Adrenal gland (tissue), 12 donors: ENCODE measurements around the gene IL20RA. TPM values are rescaled to one million over a fixed set of nuclear protein-coding genes. Genes with fewer than 3 reads are reported as not detected.

Experiments used
- DNase-seq, 7 donors: peaks; one replicate each; pipeline ENCODE4 v3.0.0-alpha.2; 2019 to 2020
- H3K27ac ChIP-seq, 5 donors: fragments of 200-600 bp; sonication (generic) in 4 of 5; 1 replicate in 3 of 5; 2 replicates in 2 of 5; pipeline versions ENCODE4 v1.5.1 to v1.8.0; 2016 to 2020; ENCODE audit warnings: mild to moderate bottlenecking in 1 of 5
- H3K27me3 ChIP-seq: fragments of 200-600 bp; 2 replicates; pipeline ENCODE4 v1.8.0; 2021
- H3K36me3 ChIP-seq, 2 donors: fragments of 200-600 bp; replicated peaks in 1 of 2; 1 replicate in 1 of 2; 2 replicates in 1 of 2; pipeline versions ENCODE4 v1.5.1 to v1.8.0; 2018 to 2022
- H3K4me1 ChIP-seq, 2 donors: fragments of 200-600 bp; replicated peaks in 1 of 2; 1 replicate in 1 of 2; 2 replicates in 1 of 2; pipeline versions ENCODE4 v1.5.1 to v1.8.0; 2018 to 2021
- H3K4me3 ChIP-seq, 4 donors: fragments of 200-600 bp; sonication (generic) in 3 of 4; one replicate each; pipeline ENCODE4 v1.5.1; 2016 to 2018
- H3K9me3 ChIP-seq, 3 donors: fragments of 200-600 bp; sonication (generic) in 1 of 3; replicated peaks in 1 of 3; 1 replicate in 2 of 3; 2 replicates in 1 of 3; pipeline versions ENCODE4 v1.5.1 to v1.8.0; 2016 to 2021
- CTCF ChIP-seq, 6 experiments: fragments of 450-650 bp in 4 of 6; fragments of 200-600 bp in 2 of 6; sonication (generic) in 1 of 6; IDR thresholded peaks; 1 replicate in 5 of 6; 2 replicates in 1 of 6; pipeline versions ENCODE4 v1.5.1 to v1.8.0; 2016 to 2021; ENCODE audit warnings: antibody characterized with exemption in 6 of 6, mild to moderate bottlenecking in 2 of 6, moderate library complexity in 1 of 6
- POLR2A ChIP-seq, 2 donors: fragments of 450-650 bp; IDR thresholded peaks; one replicate each; pipeline ENCODE4 v1.6.1; 2017; ENCODE audit warnings: antibody characterized with exemption in 2 of 2, mild to moderate bottlenecking in 2 of 2, moderate library complexity in 1 of 2
- WGBS, 4 donors: extraction: QIAGEN DNeasy Blood & Tissue Kit in 2 of 4; methylation state at CpG; one replicate each; pipeline versions ENCODE4 v1.1.5 to v1.1.7; 2013 to 2017; 5-methylcytosine and 5-hydroxymethylcytosine counted together
- intact Hi-C, 2 donors: fragments of 100-400 bp; cut with DNase I; formaldehyde crosslinking; loops; one replicate each; pipeline versions ENCODE4 v1.14.1 to v1.15.0; 2022 to 2023
- polyA plus RNA-seq, 3 donors: library from polyadenylated mRNA; stranded (reverse); fragments of 200-250 nt in 2 of 3; fragments of 350-450 nt in 1 of 3; fragmentation: Illumina TruSeq in 1 of 3; extraction: RNeasy Lipid Tissue Mini Kit (QIAGEN cat#74804) in 1 of 3; gene quantifications; one replicate each; pipeline ENCODE4 v1.2.3, GENCODE V29; 2013 to 2014
- total RNA-seq, 9 donors: library from RNA; depleted of rRNA in 4 of 9; stranded (reverse); fragments of >200 nt in 4 of 9; fragments of 120-200 nt in 1 of 9; fragmentation: NEBNext Ultra II Directional in 1 of 9; extraction: Animal tissue kit (Norgen Biotek cat#: 25700) in 1 of 9; gene quantifications; one replicate each; pipeline versions ENCODE4 v1.1.0 to v1.2.4, GENCODE V29; 2013 to 2023
- donor health status: healthy with polysubstance abuse.
- donor health status: Bipolar disorder and iron deficiency.
- donor health status: DM: yes; HTN: yes; CAD: no.
- donor health status: DM: no; HTN: no; CAD: no.
- donor health status: DM: no; HTN: no; CAD: no.
- donor health status: DM: yes; HTN: yes; CAD: no.

IL20RA gene
- total and polyA plus RNA-seq, 12 donors = 6.6 to 23.5 (median 12.7) TPM

GRCh38 chr6:137033828-137034227 lies 10.9 kb downstream of the IL20RA start:
- H3K4me3 ChIP-seq = no peak overlapping the region
- no peaks in the 10 kb centered on the region for H3K27me3 ChIP-seq
- DNase-seq = no peak
- no peaks in the 10 kb centered on the region for H3K4me1 ChIP-seq
- WGBS, 4 donors = 64 to 97% (median 85%) methylated on average over 2 of the region's 2 CpGs
- TF ChIP-seq CTCF (IDR thresholded peaks at IDR 0.05) (no peak), POLR2A (IDR thresholded peaks at IDR 0.05) (no peak)
- intact Hi-C loops = no loop called here
- no peak overlapping the region for H3K27ac ChIP-seq
- no peaks in the 10 kb centered on the region for H3K9me3 ChIP-seq
- H3K36me3 ChIP-seq = no peaks in the 10 kb centered on the region

- H3K36me3 ChIP-seq = no peaks in the 10 kb centered on the region
These were observed 13.6 kb downstream of the IL20RA start for GRCh38 chr6:137031122-137031521.

GRCh38 chr6:137028912-137029311 lies 15.9 kb downstream of the IL20RA start:
- Histone ChIP-seq H3K4me1 (no peaks in the 10 kb centered on the region), H3K36me3 (no peaks in the 10 kb centered on the region), H3K27me3 (no peaks in the 10 kb centered on the region), H3K4me3 (no peak overlapping the region), H3K27ac (no peak overlapping the region), H3K9me3 (no peaks in the 10 kb centered on the region)
- intact Hi-C loops = no loop called here
- DNase-seq = no peak
- no peak for TF ChIP-seq POLR2A (IDR thresholded peaks at IDR 0.05)
- no peak for TF ChIP-seq CTCF (IDR thresholded peaks at IDR 0.05)
- WGBS, 4 donors = 47 to 52% (median 51%) methylated on average over 2 of the region's 2 CpGs

More at GRCh38 chr6:137031122-137031521, 13.6 kb downstream of the IL20RA start:
- Histone ChIP-seq H3K27me3 (no peaks in the 10 kb centered on the region), H3K4me1 (no peaks in the 10 kb centered on the region), H3K9me3 (no peaks in the 10 kb centered on the region), H3K27ac (no peak overlapping the region), H3K4me3 (no peak overlapping the region)
- TF ChIP-seq CTCF (IDR thresholded peaks at IDR 0.05) = no peak
- TF ChIP-seq POLR2A (IDR thresholded peaks at IDR 0.05) = no peak
- WGBS, 4 donors = 89 to 95% (median 91%) methylated on average over 3 of the region's 3 CpGs
- DNase-seq = no peak
- intact Hi-C loops = no loop called here

GRCh38 chr6:137025786-137026730 lies 18.7 kb downstream of the IL20RA start:
- no peak for DNase-seq
- H3K4me3 ChIP-seq = no peak overlapping the region
- H3K27me3 ChIP-seq = no peaks in the 10 kb centered on the region
- H3K27ac ChIP-seq = no peak overlapping the region
- no peaks in the 10 kb centered on the region for H3K36me3 ChIP-seq
- H3K4me1 ChIP-seq = no peaks in the 10 kb centered on the region
- 85 to 87% (median 86%) methylated on average over 8 of the region's 8 CpGs for WGBS, 4 donors
- TF ChIP-seq POLR2A (IDR thresholded peaks at IDR 0.05) (no peak), CTCF (IDR thresholded peaks at IDR 0.05) (no peak)
- H3K9me3 ChIP-seq = no peaks in the 10 kb centered on the region
- intact Hi-C loops = no loop called here
